Fibroblast of lung (primary cell): Measurements from ENCODE around the gene HOXA13.

Source experiments
- EZH2 ChIP-seq: IDR thresholded peaks from 2 replicates; pipeline ENCODE4 v1.5.1; 2012; ENCODE audit warnings: low read length, control low read depth, mild to moderate bottlenecking; ENCODE audit errors: missing control alignments
- TF ChIP-seq, protein P1 (sequence below), 2 donors: IDR thresholded peaks in 1 of 2; conservative IDR thresholded peaks in 1 of 2; 1 replicate in 1 of 2; 2 replicates in 1 of 2; pipeline ENCODE4 v1.5.1; 2011 to 2012; ENCODE audit warnings: low read length in 2 of 2, control low read depth in 1 of 2, inconsistent platforms in 1 of 2, low read depth in 1 of 2, mild to moderate bottlenecking in 1 of 2

DNA sequence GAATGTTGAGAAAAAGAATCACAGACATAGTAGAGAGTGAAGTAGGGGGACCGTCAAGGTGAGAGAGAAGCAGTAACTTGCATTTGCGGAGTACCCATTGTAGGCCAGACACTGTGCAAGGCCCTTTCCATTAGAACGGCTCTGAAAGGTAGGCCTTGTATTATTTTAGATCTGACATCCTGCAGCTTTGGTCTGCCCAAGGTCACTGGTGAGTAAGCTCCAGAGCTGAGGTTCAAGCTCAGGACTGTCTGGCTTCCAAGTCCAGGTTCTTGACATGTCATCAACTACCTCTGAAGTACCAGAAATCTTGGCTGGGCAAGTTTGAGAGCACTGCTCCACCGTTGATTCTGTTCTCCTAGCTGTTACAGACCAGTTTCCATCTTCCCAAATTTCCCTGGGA is 29.6 kb upstream of the HOXA13 start:
- TF ChIP-seq, protein P1, sequence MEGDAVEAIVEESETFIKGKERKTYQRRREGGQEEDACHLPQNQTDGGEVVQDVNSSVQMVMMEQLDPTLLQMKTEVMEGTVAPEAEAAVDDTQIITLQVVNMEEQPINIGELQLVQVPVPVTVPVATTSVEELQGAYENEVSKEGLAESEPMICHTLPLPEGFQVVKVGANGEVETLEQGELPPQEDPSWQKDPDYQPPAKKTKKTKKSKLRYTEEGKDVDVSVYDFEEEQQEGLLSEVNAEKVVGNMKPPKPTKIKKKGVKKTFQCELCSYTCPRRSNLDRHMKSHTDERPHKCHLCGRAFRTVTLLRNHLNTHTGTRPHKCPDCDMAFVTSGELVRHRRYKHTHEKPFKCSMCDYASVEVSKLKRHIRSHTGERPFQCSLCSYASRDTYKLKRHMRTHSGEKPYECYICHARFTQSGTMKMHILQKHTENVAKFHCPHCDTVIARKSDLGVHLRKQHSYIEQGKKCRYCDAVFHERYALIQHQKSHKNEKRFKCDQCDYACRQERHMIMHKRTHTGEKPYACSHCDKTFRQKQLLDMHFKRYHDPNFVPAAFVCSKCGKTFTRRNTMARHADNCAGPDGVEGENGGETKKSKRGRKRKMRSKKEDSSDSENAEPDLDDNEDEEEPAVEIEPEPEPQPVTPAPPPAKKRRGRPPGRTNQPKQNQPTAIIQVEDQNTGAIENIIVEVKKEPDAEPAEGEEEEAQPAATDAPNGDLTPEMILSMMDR (conservative IDR thresholded peaks at IDR 0.05 in 1 of 2, IDR thresholded peaks at IDR 0.05 in 1 of 2; ENCODE audit: low read depth in 1 of 2, low read length in 2 of 2): no peak
- TF ChIP-seq EZH2: no peak
